ENCODE results near the gene C1orf167. TPM values are rescaled to one million over a fixed set of nuclear protein-coding genes. Genes with fewer than 3 reads are reported as not detected.

C1orf167 gene
- total and polyA plus RNA-seq, 2 experiments from 2014 or later = 1.7 to 2.2 TPM

GRCh38 chr1:11796036-11796828, 34.2 kb downstream of the C1orf167 start (continued):
- TF ChIP-seq ZNF462 (CRISPR knock-in tag; IDR thresholded peaks at IDR 0.05) = no peak
- no peak for TF ChIP-seq POLR2AphosphoS5 (IDR thresholded peaks at IDR 0.05; ENCODE audit: low read depth)

GRCh38 chr1:11797525-11798216, 35.7 kb downstream of the C1orf167 start:
- H3K4me3 ChIP-seq = no peak overlapping the region
- Mint-ChIP-seq H3K27me3 (ENCODE audit: insufficient read depth, low read depth, poor library complexity) (peaks cover 2% of the 10 kb centered on the region), H3K4me1 (peaks cover 8% of the 10 kb centered on the region), H3K36me3 (ENCODE audit: low read depth) (peaks cover 41% of the 10 kb centered on the region), H3K4me3 (no peak overlapping the region), H3K9me3 (no peaks in the 10 kb centered on the region), H3K27ac (no peak overlapping the region)
- no peaks in the 10 kb centered on the region for H3K9me2 ChIP-seq (ENCODE audit: insufficient read depth)
- H3F3A ChIP-seq (replicated peaks; ENCODE audit: low read depth) = peaks cover 5% of the 10 kb centered on the region; the same call in 1 of the 2 replicates
- DNase-seq (ENCODE audit: low spot score) (no peak), ATAC-seq (no peak)
- H3K4me2 ChIP-seq = no peak overlapping the region
- peaks cover 5% of the 10 kb centered on the region; the same call in 1 of the 2 replicates for H3K4me1 ChIP-seq (ENCODE audit: insufficient read depth)
- no peak overlapping the region for H3K27ac ChIP-seq (ENCODE audit: low read depth)
- H3K79me2 ChIP-seq (replicated peaks; ENCODE audit: insufficient read depth) = 0 out of 2 replicates have a peak, but pooled peaks cover 2% of the 10 kb centered on the region
- no peaks in the 10 kb centered on the region; the same call in none of the 2 replicates for H4K20me1 ChIP-seq (replicated peaks; ENCODE audit: insufficient read depth)
- no peaks in the 10 kb centered on the region for H3K36me3 ChIP-seq (ENCODE audit: insufficient read depth)
- H3K27me3 ChIP-seq (ENCODE audit: insufficient read depth) = no peaks in the 10 kb centered on the region
- H2AFZ ChIP-seq = no peak overlapping the region
- no peak for TF ChIP-seq CREB1 (CRISPR knock-in tag; IDR thresholded peaks at IDR 0.05; ENCODE audit: low read depth)
- no peak for TF ChIP-seq ZNF114 (CRISPR knock-in tag; IDR thresholded peaks at IDR 0.05)
- no peak for TF ChIP-seq EZH2 (IDR thresholded peaks at IDR 0.05; ENCODE audit: low read depth, unreplicated experiment)
- no peak for TF ChIP-seq CTCF (conservative IDR thresholded peaks at IDR 0.05; ENCODE audit: low read depth in 2 of 2)
- TF ChIP-seq REST (IDR thresholded peaks at IDR 0.05; ENCODE audit: unreplicated experiment) = no peak
- TF ChIP-seq ETS1 (IDR thresholded peaks at IDR 0.05) = no peak
- TF ChIP-seq ZNF331 (CRISPR knock-in tag; IDR thresholded peaks at IDR 0.05; ENCODE audit: low read depth) = no peak
- no peak for TF ChIP-seq NANOG (IDR thresholded peaks at IDR 0.05; ENCODE audit: borderline replicate concordance)
